ENCODE results near the gene PLXDC2.

Gene PLXDC2

GRCh38 chr10:19865676-19866075 is 49.4 kb downstream of the PLXDC2 start:
- POLR2A ChIA-PET = no interaction called here
- TF ChIP-seq CTCF (IDR thresholded peaks at IDR 0.05; ENCODE audit: control extremely low read depth, extremely low read depth, low read depth, missing control alignments) = no peak
- CTCF ChIA-PET = interaction anchor here (1.7 kb wide), 1 partner anchor 13 kb away, joined by 7 read pairs; no protein-coding TSS in a partner anchor
- DNase-seq (ENCODE audit: extremely low spot score) = no peak

- no peak for TF ChIP-seq CTCF (IDR thresholded peaks at IDR 0.05; ENCODE audit: control extremely low read depth, extremely low read depth, low read depth, missing control alignments)
- no peak for DNase-seq (ENCODE audit: extremely low spot score)
- ChIA-PET POLR2A (no interaction called here), CTCF (interaction anchor here (2.8 kb wide), 1 partner anchor 10 kb away, joined by 6 read pairs; no protein-coding TSS in a partner anchor)
These were observed 53.1 kb downstream of the PLXDC2 start for GRCh38 chr10:19869370-19869769.

GRCh38 chr10:19872504-19873271 is 56.5 kb downstream of the PLXDC2 start:
- TF ChIP-seq CTCF (IDR thresholded peaks at IDR 0.05; ENCODE audit: control extremely low read depth, extremely low read depth, low read depth, missing control alignments) = no peak
- POLR2A ChIA-PET = no interaction called here
- CTCF ChIA-PET = no interaction called here
- no peak for DNase-seq (ENCODE audit: extremely low spot score)

- CTCF ChIA-PET = no interaction called here
- POLR2A ChIA-PET = no interaction called here
- no peak for TF ChIP-seq CTCF (IDR thresholded peaks at IDR 0.05; ENCODE audit: control extremely low read depth, extremely low read depth, low read depth, missing control alignments)
- DNase-seq (ENCODE audit: extremely low spot score) = no peak
These were observed 58.0 kb downstream of the PLXDC2 start for GRCh38 chr10:19874190-19874589.

- DNase-seq (ENCODE audit: extremely low spot score) = no peak
- CTCF ChIA-PET = interaction anchor here (0.9 kb wide), 1 partner anchor 32 kb away, joined by 3 read pairs; no protein-coding TSS in a partner anchor
- no peak for TF ChIP-seq CTCF (IDR thresholded peaks at IDR 0.05; ENCODE audit: control extremely low read depth, extremely low read depth, low read depth, missing control alignments)
- POLR2A ChIA-PET = no interaction called here
These were observed 58.6 kb downstream of the PLXDC2 start for GRCh38 chr10:19874791-19875190.

GRCh38 chr10:19876570-19876969 is 60.3 kb downstream of the PLXDC2 start:
- ChIA-PET POLR2A (no interaction called here), CTCF (no interaction called here)
- DNase-seq (ENCODE audit: extremely low spot score) = no peak
- no peak for TF ChIP-seq CTCF (IDR thresholded peaks at IDR 0.05; ENCODE audit: control extremely low read depth, extremely low read depth, low read depth, missing control alignments)

All from GM10248 (cell line).